HEK293T (cell line): ENCODE measurements around the gene AGMAT.

Source experiments
- ARNT ChIP-seq: fragments of 450-650 bp; IDR thresholded peaks from 2 replicates; pipeline ENCODE4 v1.6.1; 2017; ENCODE audit warnings: mild to moderate bottlenecking
- ELF4 ChIP-seq: fragments of 450-650 bp; IDR thresholded peaks from 2 replicates; pipeline ENCODE4 v1.6.1; 2017; ENCODE audit warnings: antibody characterized with exemption
- FOXA1 ChIP-seq: fragments of 450-650 bp; IDR thresholded peaks from 2 replicates; pipeline ENCODE4 v1.6.1; 2016; ENCODE audit warnings: mild to moderate bottlenecking
- FOXK2 ChIP-seq: fragments of 450-650 bp; IDR thresholded peaks from 2 replicates; pipeline ENCODE4 v1.6.1; 2016; ENCODE audit warnings: mild to moderate bottlenecking
- HDGF ChIP-seq: fragments of 450-650 bp; IDR thresholded peaks from 2 replicates; pipeline ENCODE4 v1.6.1; 2017; ENCODE audit warnings: antibody characterized with exemption, borderline replicate concordance
- LEF1 ChIP-seq: fragments of 450-650 bp; IDR thresholded peaks from 2 replicates; pipeline ENCODE4 v1.6.1; 2017; ENCODE audit warnings: mild to moderate bottlenecking, borderline replicate concordance
- SP1 ChIP-seq: fragments of 450-650 bp; IDR thresholded peaks from 2 replicates; pipeline ENCODE4 v1.6.1; 2017
- SUZ12 ChIP-seq: fragments of 450-650 bp; IDR thresholded peaks from 2 replicates; pipeline ENCODE4 v1.6.1; 2016; ENCODE audit warnings: mild to moderate bottlenecking
- ZNF384 ChIP-seq: fragments of 450-650 bp; IDR thresholded peaks from 2 replicates; pipeline ENCODE4 v1.6.1; 2016

- TF ChIP-seq HDGF (no peak), ELF4 (no peak), LEF1 (no peak), ARNT (no peak), SP1 (no peak), FOXK2 (no peak), SUZ12 (no peak), FOXA1 (no peak), ZNF384 (no peak)
Measured at GRCh38 chr1:15543589-15544568, 41.0 kb downstream of the AGMAT start.
